Activated CD4-positive, alpha-beta memory T cell treated with anti-CD3 and anti-CD28 coated beads for 36 hours (primary cell): ENCODE results near the gene SOBP. TPM values are rescaled to one million over a fixed set of nuclear protein-coding genes. Genes with fewer than 3 reads are reported as not detected.

Experiments used
- CTCF ChIA-PET: fragments of 350-600 bp; sonication (Branson Sonifier 250); formaldehyde crosslinking; loops from one replicate; lab custom pipeline; 2021; ENCODE audit warnings: antibody characterized with exemption, inconsistent platforms; lab: Charles Lee
- POLR2A ChIA-PET: fragments of 350-600 bp; sonication (Branson Sonifier 250); formaldehyde crosslinking; loops from one replicate; lab custom pipeline; 2021; ENCODE audit warnings: antibody characterized with exemption; lab: Charles Lee
- DNase-seq: peaks from one replicate; pipeline ENCODE4 v3.0.0-alpha.2; 2020
- H3K27ac Mint-ChIP-seq: one replicate; pipeline ENCODE4 v1.8.0; 2021; ENCODE audit warnings: mixed read lengths
- H3K27me3 Mint-ChIP-seq: one replicate; pipeline ENCODE4 v1.8.0; 2021; ENCODE audit warnings: mixed read lengths
- H3K36me3 Mint-ChIP-seq: one replicate; pipeline ENCODE4 v1.8.0; 2021; ENCODE audit warnings: mixed read lengths
- H3K4me1 Mint-ChIP-seq: one replicate; pipeline ENCODE4 v1.8.0; 2021; ENCODE audit warnings: low read depth, mixed read lengths
- H3K4me3 Mint-ChIP-seq: one replicate; pipeline ENCODE4 v1.8.0; 2021; ENCODE audit warnings: mild to moderate bottlenecking, mixed read lengths
- H3K9me3 Mint-ChIP-seq: one replicate; pipeline ENCODE4 v1.8.0; 2021; ENCODE audit warnings: mixed read lengths
- intact Hi-C: fragments of 100-400 bp; cut with micrococcal nuclease; formaldehyde crosslinking; loops from one replicate; pipeline ENCODE4 v1.15.1; 2023
- total RNA-seq, 2 experiments: library from RNA; stranded (reverse); gene quantifications; one replicate each; pipeline ENCODE4 v1.2.3, GENCODE V29; 2021

SOBP gene
- total RNA-seq, 2 experiments from 2014 or later: 0.24 to 0.29 TPM

DNA sequence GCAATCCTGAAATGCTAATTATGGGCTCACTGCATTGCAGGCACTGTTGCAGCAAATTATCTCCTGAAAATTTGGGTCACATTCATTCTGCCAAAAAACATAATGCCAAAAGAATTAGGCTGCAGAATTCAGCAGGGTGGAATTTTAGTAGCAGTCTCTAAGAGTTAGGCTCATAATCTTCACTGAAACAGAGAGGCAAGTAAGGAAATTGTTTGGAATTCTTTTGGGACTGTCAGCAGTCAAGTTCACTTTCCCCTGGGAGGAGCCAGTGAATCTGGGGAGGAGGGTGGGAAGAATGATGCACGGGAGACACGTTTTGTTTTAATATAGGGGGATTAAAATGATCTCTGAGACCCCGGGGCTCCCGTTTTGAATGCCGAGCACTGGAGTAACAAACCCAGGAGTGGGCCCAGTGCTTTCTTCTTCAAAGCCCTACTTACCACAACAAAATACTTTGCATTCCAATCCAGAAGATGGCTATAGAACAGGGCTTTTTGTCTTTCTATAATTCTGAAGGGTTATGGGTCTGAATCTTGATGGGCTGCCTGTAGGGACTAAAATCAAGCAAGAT lies 44.7 kb downstream of the SOBP start:
- Mint-ChIP-seq H3K27ac (no peak overlapping the region), H3K4me1 (no peaks in the 10 kb centered on the region), H3K36me3 (no peaks in the 10 kb centered on the region), H3K27me3 (peaks cover 10% of the 10 kb centered on the region), H3K9me3 (no peaks in the 10 kb centered on the region), H3K4me3 (no peak overlapping the region)
- ChIA-PET POLR2A (no interaction called here), CTCF (no interaction called here)
- intact Hi-C loops: no loop called here
- no peak for DNase-seq

DNA sequence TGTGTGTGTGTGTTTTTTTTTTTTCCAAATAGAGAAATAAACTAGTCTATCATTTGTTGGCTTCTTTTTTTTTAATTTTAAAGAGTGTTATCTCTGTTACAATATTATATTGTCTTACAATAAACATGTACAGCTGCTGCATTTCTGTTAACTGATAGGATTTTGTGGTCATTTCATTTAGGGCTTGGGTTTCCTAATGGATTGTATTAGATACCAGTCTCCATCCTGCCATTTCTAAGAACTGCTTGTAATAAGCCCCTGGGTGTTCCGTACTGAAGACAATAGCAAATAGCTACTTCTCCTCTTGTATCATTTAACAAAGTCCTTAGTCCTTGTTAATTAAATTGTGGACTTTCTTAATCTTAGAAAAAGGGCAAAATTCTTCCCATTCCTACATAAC lies 45.7 kb downstream of the SOBP start:
- Mint-ChIP-seq H3K9me3 (no peaks in the 10 kb centered on the region), H3K36me3 (no peaks in the 10 kb centered on the region)
- intact Hi-C loops: no loop called here

DNA sequence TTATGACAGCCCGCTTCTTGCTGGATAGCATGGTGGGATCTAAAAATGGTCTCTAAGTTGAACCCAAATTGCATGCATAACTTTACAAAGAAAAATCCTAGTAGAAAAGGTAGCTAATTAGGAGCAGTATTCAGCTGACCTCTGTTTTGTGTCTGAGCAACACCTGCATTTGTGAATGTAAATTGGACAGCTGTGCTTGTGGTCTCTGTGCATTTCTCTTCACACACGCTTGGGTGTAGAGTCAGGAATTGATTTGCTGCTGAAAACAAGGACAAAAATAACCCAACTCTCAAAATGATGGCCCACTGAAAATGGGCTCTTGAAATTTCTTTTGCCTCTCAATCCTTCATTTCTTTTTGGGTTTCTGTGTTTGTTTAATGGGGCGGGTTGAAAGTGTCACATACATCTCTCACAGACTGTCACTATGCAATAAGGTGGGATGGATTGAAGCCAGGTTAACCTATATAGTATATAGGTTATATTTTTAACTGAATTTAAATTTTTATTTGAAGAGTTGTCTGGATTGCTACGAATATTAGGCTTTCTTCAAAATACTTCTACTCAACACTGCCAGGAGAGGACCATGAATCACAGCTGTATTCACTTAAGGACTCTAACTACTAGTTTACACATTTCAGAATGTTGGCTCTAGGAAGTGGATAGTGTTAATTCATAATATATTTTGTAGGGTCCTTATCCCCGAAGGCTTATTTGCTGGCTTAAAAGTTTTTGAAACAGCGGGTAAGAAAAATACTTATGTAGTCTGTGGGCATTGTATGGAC lies 46.5 kb downstream of the SOBP start:
- Mint-ChIP-seq H3K9me3 (no peaks in the 10 kb centered on the region), H3K27me3 (peaks cover 14% of the 10 kb centered on the region), H3K4me3 (no peak overlapping the region), H3K27ac (no peak overlapping the region), H3K36me3 (no peaks in the 10 kb centered on the region), H3K4me1 (no peaks in the 10 kb centered on the region)
- ChIA-PET POLR2A (no interaction called here), CTCF (no interaction called here)
- intact Hi-C loops: no loop called here
- no peak for DNase-seq

More for the DNA sequence above, 45.7 kb downstream of the SOBP start:
- CTCF ChIA-PET: no interaction called here
- POLR2A ChIA-PET: no interaction called here
- no peaks in the 10 kb centered on the region for H3K4me1 Mint-ChIP-seq
- DNase-seq: no peak
- peaks cover 14% of the 10 kb centered on the region for H3K27me3 Mint-ChIP-seq
- no peak overlapping the region for H3K4me3 Mint-ChIP-seq
- H3K27ac Mint-ChIP-seq: no peak overlapping the region

DNA sequence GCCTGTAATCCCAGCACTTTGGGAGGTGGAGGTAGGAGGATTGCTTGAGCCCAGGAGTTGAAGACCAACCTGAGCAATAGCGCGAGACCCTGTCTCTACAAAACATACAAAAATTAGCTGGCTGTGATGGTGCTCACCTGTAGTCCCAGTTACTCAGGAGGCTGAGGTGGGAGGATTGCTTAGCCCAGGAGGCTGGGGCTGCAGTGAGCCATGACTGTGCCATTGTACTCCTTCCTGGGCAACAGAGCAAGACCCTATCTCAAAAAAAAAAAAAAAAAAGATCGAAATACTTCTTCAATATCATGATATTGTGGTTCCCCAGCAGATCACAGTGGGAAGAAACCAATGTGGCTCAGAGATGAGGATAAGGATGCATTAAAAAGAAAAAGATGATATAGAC lies 47.6 kb downstream of the SOBP start:
- no peak overlapping the region for H3K27ac Mint-ChIP-seq
- no peaks in the 10 kb centered on the region for H3K4me1 Mint-ChIP-seq
- ChIA-PET POLR2A (no interaction called here), CTCF (no interaction called here)
- peaks cover 19% of the 10 kb centered on the region for H3K27me3 Mint-ChIP-seq
- DNase-seq: no peak
- no peaks in the 10 kb centered on the region for H3K36me3 Mint-ChIP-seq
- H3K9me3 Mint-ChIP-seq: no peaks in the 10 kb centered on the region
- H3K4me3 Mint-ChIP-seq: no peak overlapping the region
- intact Hi-C loops: no loop called here

DNA sequence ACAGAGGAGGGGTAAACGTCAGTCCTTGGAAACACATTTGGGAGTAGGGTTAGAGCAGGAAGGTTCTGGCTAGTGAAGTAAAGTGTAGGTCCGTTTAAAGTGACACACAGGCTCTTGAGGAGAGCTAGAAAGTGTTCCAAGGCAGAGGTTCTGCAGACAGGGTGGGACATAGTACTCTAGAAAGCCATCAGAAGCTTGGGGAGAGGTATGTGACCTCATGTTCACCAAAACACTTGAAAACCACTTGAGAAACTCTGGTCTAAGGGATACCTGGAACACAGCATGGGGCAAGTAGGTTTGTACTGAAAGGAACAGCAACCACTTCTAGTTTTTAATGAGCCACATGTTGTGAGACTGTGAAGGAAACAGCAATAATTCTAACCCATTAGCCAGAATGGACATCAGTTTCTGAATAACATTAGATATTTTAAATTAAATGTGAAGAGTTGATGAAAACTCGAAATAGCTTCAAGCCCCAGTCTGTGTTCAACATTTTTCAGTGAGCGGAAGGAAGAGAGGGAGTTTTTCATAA lies 49.0 kb downstream of the SOBP start:
- H3K27me3 Mint-ChIP-seq: peaks cover 25% of the 10 kb centered on the region
- ChIA-PET POLR2A (no interaction called here), CTCF (no interaction called here)
- no peaks in the 10 kb centered on the region for H3K36me3 Mint-ChIP-seq
- no peaks in the 10 kb centered on the region for H3K9me3 Mint-ChIP-seq
- no peak overlapping the region for H3K27ac Mint-ChIP-seq
- intact Hi-C loops: no loop called here
- no peak overlapping the region for H3K4me3 Mint-ChIP-seq
- H3K4me1 Mint-ChIP-seq: no peaks in the 10 kb centered on the region
- DNase-seq: no peak

DNA sequence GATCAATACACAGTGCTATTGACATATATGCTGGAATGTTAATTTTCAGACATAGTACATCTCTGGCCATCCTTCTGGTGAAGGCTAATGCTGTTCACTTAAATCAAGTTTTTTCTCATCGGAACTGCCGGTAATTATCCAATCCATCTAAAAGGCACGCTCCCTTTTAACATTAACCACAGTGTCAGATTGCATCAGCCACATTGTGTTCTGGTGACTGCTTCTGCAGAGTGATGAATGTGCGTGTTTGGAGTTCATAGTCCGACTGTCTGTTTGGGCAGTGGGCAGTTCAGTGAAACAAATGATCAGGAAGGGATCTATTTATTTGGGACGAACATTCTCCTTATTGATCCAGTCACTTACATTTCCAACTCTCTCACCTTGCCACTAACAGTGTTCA lies 49.5 kb downstream of the SOBP start:
- ChIA-PET CTCF (interaction anchor here (0.5 kb wide), 1 partner anchor 512 kb away, joined by 3 read pairs; no protein-coding TSS in a partner anchor), POLR2A (no interaction called here)
- no peak for DNase-seq
- Mint-ChIP-seq H3K36me3 (no peaks in the 10 kb centered on the region), H3K27ac (no peak overlapping the region), H3K4me1 (no peaks in the 10 kb centered on the region), H3K27me3 (peaks cover 26% of the 10 kb centered on the region), H3K4me3 (no peak overlapping the region), H3K9me3 (no peaks in the 10 kb centered on the region)
- intact Hi-C loops: no loop called here

DNA sequence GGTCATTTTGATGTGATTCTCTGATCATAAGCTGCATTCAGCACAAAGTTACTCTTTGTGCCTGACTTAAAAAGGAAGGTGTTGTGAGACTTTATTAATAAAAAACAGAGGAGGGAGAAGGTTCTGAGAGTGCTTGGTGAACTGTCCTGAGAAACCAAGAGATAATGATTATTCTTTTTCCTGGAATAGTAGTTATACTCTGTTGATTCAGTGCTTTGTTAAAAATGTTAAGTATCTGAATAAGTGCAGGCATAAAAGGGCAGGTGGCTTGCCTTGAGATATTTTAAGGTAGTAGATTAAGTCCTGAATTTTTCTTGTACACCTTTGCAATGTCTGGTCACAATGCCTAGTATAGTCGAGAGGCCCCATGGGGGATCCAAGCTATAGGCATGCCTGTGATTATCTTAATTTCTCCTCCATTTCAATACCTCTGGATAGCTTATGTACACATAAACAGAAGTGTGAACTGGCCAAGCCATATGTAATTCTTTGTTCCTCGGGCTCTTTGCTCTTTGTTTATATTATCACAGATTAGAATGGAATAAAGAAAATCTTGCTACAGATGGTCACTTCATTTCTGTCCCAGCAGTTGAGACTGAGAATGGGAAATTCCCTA lies 50.0 kb downstream of the SOBP start:
- no peaks in the 10 kb centered on the region for H3K4me1 Mint-ChIP-seq
- H3K27ac Mint-ChIP-seq: no peak overlapping the region
- H3K27me3 Mint-ChIP-seq: peaks cover 26% of the 10 kb centered on the region
- ChIA-PET POLR2A (no interaction called here), CTCF (interaction anchor here (0.5 kb wide), 1 partner anchor 513 kb away, joined by 3 read pairs; no protein-coding TSS in a partner anchor)
- H3K4me3 Mint-ChIP-seq: no peak overlapping the region
- H3K9me3 Mint-ChIP-seq: no peaks in the 10 kb centered on the region
- intact Hi-C loops: no loop called here
- no peak for DNase-seq
- H3K36me3 Mint-ChIP-seq: no peaks in the 10 kb centered on the region

DNA sequence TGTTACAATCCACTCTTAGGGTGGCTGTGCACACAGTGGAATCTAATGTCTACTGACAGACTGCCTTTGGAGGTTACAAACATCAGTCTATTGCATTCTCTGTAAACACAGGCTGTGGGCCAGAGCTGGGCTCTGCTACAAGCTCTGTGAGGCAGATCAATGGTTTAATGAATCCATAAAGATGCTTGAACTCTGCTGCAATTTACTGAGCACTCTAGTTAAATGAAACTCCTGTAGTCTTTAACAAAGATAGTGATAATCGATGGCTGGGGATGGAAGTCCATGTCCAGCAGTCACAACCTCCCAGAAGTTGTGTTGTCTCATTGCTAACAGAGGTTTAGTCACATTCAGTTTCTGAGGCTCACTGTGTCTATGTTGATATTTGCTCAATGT lies 50.5 kb downstream of the SOBP start:
- Mint-ChIP-seq H3K4me3 (no peak overlapping the region), H3K4me1 (no peaks in the 10 kb centered on the region), H3K9me3 (no peaks in the 10 kb centered on the region), H3K27ac (no peak overlapping the region), H3K27me3 (peaks cover 26% of the 10 kb centered on the region), H3K36me3 (no peaks in the 10 kb centered on the region)
- intact Hi-C loops: no loop called here
- ChIA-PET CTCF (no interaction called here), POLR2A (no interaction called here)
- DNase-seq: no peak

DNA sequence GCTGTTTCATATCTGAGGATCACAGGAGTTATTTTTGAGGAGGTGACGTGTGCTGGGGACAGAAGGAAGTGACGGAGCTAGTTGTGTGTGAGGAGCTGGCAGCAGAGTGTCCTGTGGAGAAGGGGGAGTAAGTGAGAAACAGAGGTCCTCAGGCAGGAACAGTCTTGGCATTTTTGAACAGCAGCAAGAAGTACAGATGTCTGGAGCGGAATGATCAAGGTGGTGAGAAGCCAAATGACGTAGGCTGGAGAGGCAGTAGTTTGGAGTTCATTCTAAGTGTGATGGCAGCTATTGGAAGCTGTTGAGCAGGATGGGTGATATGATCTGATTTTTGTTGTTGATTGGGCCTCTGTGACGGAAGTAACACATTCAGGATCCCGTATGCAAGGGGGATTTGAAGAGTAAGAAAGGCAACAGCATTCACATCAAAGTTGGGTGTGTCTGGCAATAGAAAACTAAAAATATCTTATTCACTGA lies 52.3 kb downstream of the SOBP start:
- Mint-ChIP-seq H3K4me1 (no peaks in the 10 kb centered on the region), H3K4me3 (no peak overlapping the region), H3K9me3 (no peaks in the 10 kb centered on the region), H3K27ac (no peak overlapping the region), H3K36me3 (no peaks in the 10 kb centered on the region), H3K27me3 (peaks cover 26% of the 10 kb centered on the region)
- DNase-seq: no peak
- CTCF ChIA-PET: no interaction called here
- intact Hi-C loops: no loop called here
- POLR2A ChIA-PET: no interaction called here

DNA sequence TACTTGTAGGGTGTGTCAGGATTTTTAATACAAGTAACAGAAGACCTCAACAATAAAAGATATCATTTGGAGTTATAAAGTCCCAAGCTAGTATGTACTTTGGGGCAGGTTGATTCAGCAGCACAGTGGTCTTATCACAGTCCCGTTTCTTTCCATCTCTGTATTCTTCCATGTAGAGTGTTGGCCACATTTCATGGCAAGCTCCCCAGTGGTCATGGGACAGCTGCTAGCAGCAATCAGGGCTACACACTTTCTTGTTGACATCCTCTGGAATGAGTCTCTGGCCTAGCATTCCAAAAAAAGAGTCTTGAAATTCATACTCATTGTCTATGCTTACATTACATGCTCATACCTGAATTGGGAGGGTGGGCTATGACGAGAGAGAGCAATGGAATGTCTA lies 53.2 kb downstream of the SOBP start:
- ChIA-PET POLR2A (no interaction called here), CTCF (no interaction called here)
- no peak for DNase-seq
- intact Hi-C loops: no loop called here
- no peaks in the 10 kb centered on the region for H3K4me1 Mint-ChIP-seq
- H3K27me3 Mint-ChIP-seq: peaks cover 26% of the 10 kb centered on the region
- H3K9me3 Mint-ChIP-seq: no peaks in the 10 kb centered on the region
- no peaks in the 10 kb centered on the region for H3K36me3 Mint-ChIP-seq
- H3K27ac Mint-ChIP-seq: no peak overlapping the region
- no peak overlapping the region for H3K4me3 Mint-ChIP-seq

DNA sequence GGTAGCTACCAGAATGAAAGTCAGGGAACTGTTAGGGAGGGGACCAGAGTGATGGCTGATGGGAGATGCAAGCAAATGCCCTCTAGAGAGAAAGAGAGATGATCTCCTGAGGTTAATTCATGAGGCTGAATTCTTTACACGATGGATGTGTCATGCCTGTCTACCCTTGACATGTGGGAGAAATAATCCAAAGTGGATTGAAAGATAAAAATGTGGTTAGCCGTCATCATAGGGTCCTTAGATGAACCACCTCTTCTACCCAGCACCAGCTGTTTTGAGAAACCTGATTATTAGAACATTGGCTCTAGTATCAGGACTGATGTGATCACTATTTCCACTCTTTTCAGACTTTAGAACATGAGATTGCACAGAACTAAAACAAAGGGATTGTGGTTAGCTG lies 53.6 kb downstream of the SOBP start:
- no peaks in the 10 kb centered on the region for H3K4me1 Mint-ChIP-seq
- no peak overlapping the region for H3K4me3 Mint-ChIP-seq
- ChIA-PET POLR2A (no interaction called here), CTCF (no interaction called here)
- H3K36me3 Mint-ChIP-seq: no peaks in the 10 kb centered on the region
- no peak overlapping the region for H3K27ac Mint-ChIP-seq
- intact Hi-C loops: no loop called here
- DNase-seq: no peak
- H3K9me3 Mint-ChIP-seq: no peaks in the 10 kb centered on the region
- H3K27me3 Mint-ChIP-seq: peaks cover 25% of the 10 kb centered on the region

DNA sequence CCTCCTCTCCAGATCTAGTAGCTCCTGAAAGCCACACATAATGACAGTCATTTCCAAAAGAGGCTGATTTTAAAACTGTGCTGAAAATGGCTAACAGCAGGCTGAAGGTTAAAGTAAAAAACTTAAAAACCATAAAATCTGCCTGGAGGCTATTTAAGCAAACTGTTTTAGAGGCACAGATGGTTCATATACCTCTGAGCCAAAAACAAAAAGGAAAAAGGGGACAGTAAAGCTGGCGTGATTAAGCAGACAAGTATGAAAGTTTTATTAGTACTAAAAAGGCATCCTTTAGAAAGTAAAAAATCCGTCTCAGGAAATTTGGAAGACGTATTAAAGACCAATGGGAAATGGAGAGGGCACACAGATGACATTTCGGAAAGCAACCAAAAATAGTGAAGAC lies 55.8 kb downstream of the SOBP start:
- Mint-ChIP-seq H3K27me3 (peaks cover 12% of the 10 kb centered on the region), H3K4me3 (no peak overlapping the region), H3K27ac (no peak overlapping the region), H3K4me1 (no peaks in the 10 kb centered on the region), H3K9me3 (no peaks in the 10 kb centered on the region), H3K36me3 (no peaks in the 10 kb centered on the region)
- CTCF ChIA-PET: no interaction called here
- DNase-seq: no peak
- POLR2A ChIA-PET: no interaction called here
- intact Hi-C loops: no loop called here
